Ramos (cell line): Measurements from ENCODE around the gene CAMK1.

Experiments
- in situ Hi-C: fragments of 300-500 bp; cut with MboI; formaldehyde crosslinking; loops from one replicate; pipeline ENCODE4 v1.14.3; 2022; ENCODE audit warnings: low sequenced_read_pairs; ENCODE audit not compliant: unreplicated experiment

Gene CAMK1

GRCh38 chr3:9794400-9794799 is 24.7 kb upstream of the CAMK1 start:
- in situ Hi-C loops = no loop called here

GRCh38 chr3:9793161-9793781 is 23.5 kb upstream of the CAMK1 start:
- in situ Hi-C loops = no loop called here

GRCh38 chr3:9792405-9793160 is 22.8 kb upstream of the CAMK1 start, which contains the start of the genes ARPC4 and TADA3:
Gene ARPC4, plus strand, starts transcription at chr3:9793082. Its CDS starts 40 bp downstream, at chr3:9793122.
Gene TADA3, minus strand, starts transcription at chr3:9792473. Its CDS starts 1,007 bp downstream, at chr3:9791466.
- in situ Hi-C loops = no loop called here

GRCh38 chr3:9791790-9792404 is 22.1 kb upstream of the CAMK1 start:
- in situ Hi-C loops = no loop called here

- in situ Hi-C loops = no loop called here
Observed at GRCh38 chr3:9791127-9791526, 21.4 kb upstream of the CAMK1 start.

- in situ Hi-C loops = no loop called here
Observed at GRCh38 chr3:9787714-9788113, 18.0 kb upstream of the CAMK1 start.

- in situ Hi-C loops = no loop called here
Observed at GRCh38 chr3:9786825-9787669, 17.3 kb upstream of the CAMK1 start.

GRCh38 chr3:9786209-9786739 is 16.5 kb upstream of the CAMK1 start:
- in situ Hi-C loops = no loop called here

GRCh38 chr3:9785602-9786001 is 15.9 kb upstream of the CAMK1 start:
- in situ Hi-C loops = no loop called here

GRCh38 chr3:9784965-9785364 is 15.2 kb upstream of the CAMK1 start:
- in situ Hi-C loops = no loop called here

GRCh38 chr3:9783954-9784353 is 14.2 kb upstream of the CAMK1 start:
- in situ Hi-C loops = no loop called here

GRCh38 chr3:9782770-9783169 is 13.0 kb upstream of the CAMK1 start:
- in situ Hi-C loops = no loop called here

- in situ Hi-C loops = no loop called here
Observed at GRCh38 chr3:9781978-9782603, 12.3 kb upstream of the CAMK1 start.

- in situ Hi-C loops = no loop called here
Observed at GRCh38 chr3:9781551-9781950, 11.8 kb upstream of the CAMK1 start.

- in situ Hi-C loops = no loop called here
Observed at GRCh38 chr3:9780910-9781309, 11.2 kb upstream of the CAMK1 start.

GRCh38 chr3:9780458-9780812 is 10.7 kb upstream of the CAMK1 start:
- in situ Hi-C loops = no loop called here

GRCh38 chr3:9779721-9780457 is 10.1 kb upstream of the CAMK1 start:
- in situ Hi-C loops = no loop called here

GRCh38 chr3:9779075-9779593 is 9.4 kb upstream of the CAMK1 start:
- in situ Hi-C loops = no loop called here
